Measurements from ENCODE around the gene WIZ.

The WIZ gene

GRCh38 chr19:15464394-15465385 is 14.9 kb upstream of the WIZ start, which contains the start of gene RASAL3:
Gene RASAL3, minus strand, starts transcription at chr19:15464544. Its CDS starts 186 bp downstream, at chr19:15464358.
- peak; percentile 64 for DNase-seq (ENCODE audit: low read depth)

- DNase-seq (ENCODE audit: low read depth): peak; percentile 71
Observed at GRCh38 chr19:15463861-15464371, 14.2 kb upstream of the WIZ start.

- DNase-seq (ENCODE audit: low read depth): no peak
Observed at GRCh38 chr19:15461694-15462093, 11.9 kb upstream of the WIZ start.

GRCh38 chr19:15457701-15458484 is 8.1 kb upstream of the WIZ start:
- no peak for DNase-seq (ENCODE audit: low read depth)

GRCh38 chr19:15456871-15457700 is 7.3 kb upstream of the WIZ start:
- no peak for DNase-seq (ENCODE audit: low read depth)

- no peak for DNase-seq (ENCODE audit: low read depth)
Observed at GRCh38 chr19:15456441-15456840, 6.7 kb upstream of the WIZ start.

- no peak for DNase-seq (ENCODE audit: low read depth)
Observed at GRCh38 chr19:15455996-15456395, 6.2 kb upstream of the WIZ start.

GRCh38 chr19:15453906-15454860 is 4.4 kb upstream of the WIZ start:
- no peak for DNase-seq (ENCODE audit: low read depth)

GRCh38 chr19:15453091-15453578 is 3.4 kb upstream of the WIZ start:
- DNase-seq (ENCODE audit: low read depth): no peak

- DNase-seq (ENCODE audit: low read depth): no peak
Observed at GRCh38 chr19:15452111-15453047, 2.6 kb upstream of the WIZ start.

GRCh38 chr19:15450528-15450890 is 753 bp upstream of the WIZ start:
- no peak for DNase-seq (ENCODE audit: low read depth)

GRCh38 chr19:15448778-15449619 is 757 bp downstream of the WIZ start:
- no peak for DNase-seq (ENCODE audit: low read depth)

- DNase-seq (ENCODE audit: low read depth): no peak
Observed at GRCh38 chr19:15448044-15448777, 1.5 kb downstream of the WIZ start.

- DNase-seq (ENCODE audit: low read depth): no peak
Observed at GRCh38 chr19:15447057-15447456, 2.7 kb downstream of the WIZ start.

- DNase-seq (ENCODE audit: low read depth): no peak
Observed at GRCh38 chr19:15445807-15446376, 3.9 kb downstream of the WIZ start.

- no peak for DNase-seq (ENCODE audit: low read depth)
Observed at GRCh38 chr19:15445227-15445605, 4.5 kb downstream of the WIZ start.

- DNase-seq (ENCODE audit: low read depth): no peak
Observed at GRCh38 chr19:15444505-15445226, 5.1 kb downstream of the WIZ start.
